HepG2 (cell line): Measurements from ENCODE around the gene E2F3. TPM values are rescaled to one million over a fixed set of nuclear protein-coding genes. Genes with fewer than 3 reads are reported as not detected.

ENCODE experiments used
- ATAC-seq: fragments of 200-7000 bp; cut with Tn5 transposase; 3 replicates; pipeline ENCODE4 v1.9.1; 2020; ENCODE audit warnings: mild to moderate bottlenecking, moderate library complexity
- BruUV-seq: library from RNA; stranded (reverse); fragments of 400-500 nt; replicated peaks from 2 replicates; lab custom pipeline; 2021; lab: Mats Ljungman, UMichigan
- CTCF ChIA-PET: fragments of 300-600 bp; formaldehyde crosslinking; extraction: SDS; loops from one replicate; lab custom pipeline; 2021; ENCODE audit warnings: low total read pairs, inconsistent platforms, low intra/inter-chr PET ratio; lab: Yijun Ruan, JAX
- POLR2A ChIA-PET: fragments of 350-600 bp; sonication (Branson Sonifier 250); formaldehyde crosslinking; loops from one replicate; lab custom pipeline; 2020; ENCODE audit warnings: antibody characterized with exemption, inconsistent platforms; lab: Yijun Ruan, JAX
- DNase-seq: peaks from one replicate; pipeline ENCODE4 v3.0.0-alpha.2; 2015; ENCODE audit warnings: low spot score
- FAIRE-seq: peaks from 3 replicates; lab custom pipeline; 2011; peaks lifted over from hg19 to GRCh38; lab: Jason Lieb, UNC
- H2AFZ ChIP-seq: one replicate; pipeline ENCODE4 v1.6.1; 2011; ENCODE audit warnings: low read length, inconsistent platforms
- H3K27ac ChIP-seq: fragments of 300-600 bp; 3 replicates; pipeline ENCODE4 v1.8.0; 2011; ENCODE audit warnings: mixed run types, mild to moderate bottlenecking, mixed read lengths, low read length, inconsistent platforms; ENCODE audit not compliant: insufficient read depth; ENCODE audit errors: extremely low read length
- H3K27me3 ChIP-seq, 2 experiments: fragments of 200-600 bp in 1 of 2; 2 replicates in 1 of 2; 3 replicates in 1 of 2; pipeline versions ENCODE4 v1.6.0 to v1.8.0; 2011; ENCODE audit warnings: low read length in 2 of 2, mild to moderate bottlenecking in 2 of 2, moderate library complexity in 2 of 2, inconsistent platforms in 1 of 2; ENCODE audit not compliant: insufficient read depth in 2 of 2, control insufficient read depth in 1 of 2
- H3K36me3 ChIP-seq, 2 experiments: fragments of 200-600 bp in 1 of 2; replicated peaks in 1 of 2; 2 replicates in 1 of 2; 3 replicates in 1 of 2; pipeline versions ENCODE4 v1.5.1 to v1.8.0; 2011; ENCODE audit warnings: low read length in 2 of 2, inconsistent platforms in 1 of 2; ENCODE audit not compliant: insufficient read depth in 2 of 2, control insufficient read depth in 1 of 2
- H3K4me1 ChIP-seq: 2 replicates; pipeline ENCODE4 v1.5.1; 2012; ENCODE audit warnings: low read length, inconsistent platforms; ENCODE audit not compliant: insufficient read depth
- H3K4me2 ChIP-seq: 2 replicates; pipeline ENCODE4 v1.6.0; 2011; ENCODE audit warnings: low read depth, low read length, inconsistent platforms
- H3K4me3 ChIP-seq, 3 experiments: fragments of 200-600 bp in 1 of 3; sonication (generic), shearing (Covaris generic) in 1 of 3; replicated peaks in 1 of 3; 2 replicates each; pipeline ENCODE4 v1.5.1; 2011 to 2016; ENCODE audit warnings: low read length in 3 of 3, inconsistent platforms in 2 of 3, low read depth in 2 of 3, mild to moderate bottlenecking in 2 of 3, control low read depth in 1 of 3, mixed read lengths in 1 of 3; ENCODE audit not compliant: insufficient read depth in 1 of 3
- H3K79me2 ChIP-seq: one replicate; pipeline ENCODE4 v1.6.1; 2011; ENCODE audit warnings: low read length, inconsistent platforms; ENCODE audit not compliant: insufficient read depth
- H3K9ac ChIP-seq: 2 replicates; pipeline ENCODE4 v1.6.0; 2011; ENCODE audit warnings: mild to moderate bottlenecking, low read depth, low read length, inconsistent platforms; ENCODE audit not compliant: insufficient read depth
- H3K9me3 ChIP-seq: 2 replicates; pipeline ENCODE4 v1.5.1; 2012; ENCODE audit warnings: mild to moderate bottlenecking, low read length
- H4K20me1 ChIP-seq: 2 replicates; pipeline ENCODE4 v1.6.0; 2011; ENCODE audit warnings: inconsistent platforms, mild to moderate bottlenecking, low read length, moderate library complexity; ENCODE audit not compliant: insufficient read depth
- ATF7-NPFF ChIP-seq: sonication (generic); formaldehyde crosslinking; IDR thresholded peaks from 2 replicates; pipeline ENCODE4 v1.8.1; 2023; ENCODE audit warnings: mild to moderate bottlenecking, low read depth, missing genetic modification reagents, moderate library complexity
- CBFB ChIP-seq: sonication (generic); formaldehyde crosslinking; IDR thresholded peaks from 2 replicates; pipeline ENCODE4 v1.4.0; 2020; ENCODE audit warnings: missing genetic modification reagents
- FIP1L1 ChIP-seq: fragments of 200-400 bp; formaldehyde crosslinking; IDR thresholded peaks from 2 replicates; pipeline ENCODE4 v1.6.1; 2018; ENCODE audit warnings: low read depth, mild to moderate bottlenecking, low read length, moderate library complexity, borderline replicate concordance; ENCODE audit not compliant: insufficient read depth
- HMGXB4 ChIP-seq, 2 experiments: sonication (generic) in 1 of 2; formaldehyde crosslinking in 1 of 2; IDR thresholded peaks; 2 replicates each; pipeline versions ENCODE4 v1.4.0 to v1.6.1; 2018 to 2020; ENCODE audit warnings: missing genetic modification reagents in 2 of 2, borderline replicate concordance in 1 of 2, low read depth in 1 of 2, mild to moderate bottlenecking in 1 of 2, missing biosample characterization in 1 of 2
- KDM6A ChIP-seq: IDR thresholded peaks from 2 replicates; pipeline ENCODE4 v1.6.1; 2016; ENCODE audit warnings: low read depth
- MEIS2 ChIP-seq: sonication (generic); formaldehyde crosslinking; IDR thresholded peaks from 2 replicates; pipeline ENCODE4 v1.9.0; 2021; ENCODE audit warnings: mild to moderate bottlenecking, missing genetic modification reagents
- SRSF4 ChIP-seq: fragments of 200-400 bp; formaldehyde crosslinking; IDR thresholded peaks from one replicate; pipeline ENCODE4 v1.6.1; 2018; ENCODE audit warnings: mild to moderate bottlenecking, low read depth, low read length, moderate library complexity; ENCODE audit not compliant: poor library complexity, severe bottlenecking
- TBX3 ChIP-seq: fragments of 450-650 bp; IDR thresholded peaks from 2 replicates; pipeline ENCODE4 v1.6.1; 2017; ENCODE audit warnings: antibody characterized with exemption, mild to moderate bottlenecking, inconsistent platforms, borderline replicate concordance
- ZFP1 ChIP-seq: IDR thresholded peaks from 2 replicates; pipeline ENCODE4 v1.6.1; 2016
- ZKSCAN5 ChIP-seq: sonication (generic); formaldehyde crosslinking; IDR thresholded peaks from 2 replicates; pipeline ENCODE4 v1.5.1; 2020; ENCODE audit warnings: mild to moderate bottlenecking, missing genetic modification reagents
- ZNF17 ChIP-seq: sonication (generic); formaldehyde crosslinking; IDR thresholded peaks from 2 replicates; pipeline ENCODE4 v1.5.0; 2020; ENCODE audit warnings: mild to moderate bottlenecking, missing genetic modification reagents
- ZNF724P ChIP-seq: sonication (generic); formaldehyde crosslinking; IDR thresholded peaks from 2 replicates; pipeline ENCODE4 v1.8.0; 2022; ENCODE audit warnings: missing genetic modification reagents, borderline replicate concordance
- ZNF83 ChIP-seq: sonication (generic); formaldehyde crosslinking; IDR thresholded peaks from 2 replicates; pipeline ENCODE4 v1.4.0; 2020; ENCODE audit warnings: missing genetic modification reagents, mild to moderate bottlenecking, borderline replicate concordance
- WGBS: methylation state at CpG from one replicate; pipeline ENCODE4 v1.1.6; 2017; ENCODE audit warnings: low lambda C conversion rate; 5-methylcytosine and 5-hydroxymethylcytosine counted together
- in situ Hi-C: cut with HindIII; loops from 2 replicates; pipeline ENCODE4 v1.10.0; 2017; ENCODE audit warnings: low pct_unique_long_range_greater_than_20kb; ENCODE audit not compliant: extremely low pct_ligation_motif_present
- intact Hi-C: fragments of 100-400 bp; cut with micrococcal nuclease; formaldehyde crosslinking; loops from one replicate; pipeline ENCODE4 v1.10.0; 2022; ENCODE audit not compliant: unreplicated experiment
- polyA plus RNA-seq, 8 experiments: library from polyadenylated mRNA; depleted of rRNA in 3 of 8; stranded (reverse) in 7 of 8; unstranded in 1 of 8; fragments of >200 nt; fragmentation: Illumina TruSeq in 4 of 8; extraction: Trizol in 4 of 8; gene quantifications; 2 replicates each; pipeline versions ENCODE4 v1.2.1 to v1.2.3, GENCODE V29; 2011 to 2016; ENCODE audit warnings: low read depth in 4 of 8, missing spikeins in 1 of 8, mixed read lengths in 1 of 8; ENCODE audit not compliant: insufficient read depth in 1 of 8
- total RNA-seq, 5 experiments: library from RNA; depleted of rRNA; stranded (reverse); fragments of >200 nt; fragmentation: Illumina TruSeq; extraction: Trizol; gene quantifications; 2 replicates each; pipeline ENCODE4 v1.2.3, GENCODE V29; 2016; ENCODE audit warnings: low read depth in 1 of 5
- TF ChIP-seq, protein P1 (sequence below): sonication (generic); formaldehyde crosslinking; IDR thresholded peaks from 2 replicates; pipeline ENCODE4 v1.4.0; 2020; ENCODE audit warnings: low read depth, mild to moderate bottlenecking, missing genetic modification reagents
- TF ChIP-seq, protein P2 (sequence below): sonication (generic); formaldehyde crosslinking; IDR thresholded peaks from 2 replicates; pipeline ENCODE4 v1.8.0; 2023; ENCODE audit warnings: mild to moderate bottlenecking, missing genetic modification reagents

Gene E2F3
- total and polyA plus RNA-seq, 2 of the 13 experiments (the other 11 are each of a cell fraction or from before 2014, with no cell fraction given) = 8.5 to 12.7 TPM

DNA sequence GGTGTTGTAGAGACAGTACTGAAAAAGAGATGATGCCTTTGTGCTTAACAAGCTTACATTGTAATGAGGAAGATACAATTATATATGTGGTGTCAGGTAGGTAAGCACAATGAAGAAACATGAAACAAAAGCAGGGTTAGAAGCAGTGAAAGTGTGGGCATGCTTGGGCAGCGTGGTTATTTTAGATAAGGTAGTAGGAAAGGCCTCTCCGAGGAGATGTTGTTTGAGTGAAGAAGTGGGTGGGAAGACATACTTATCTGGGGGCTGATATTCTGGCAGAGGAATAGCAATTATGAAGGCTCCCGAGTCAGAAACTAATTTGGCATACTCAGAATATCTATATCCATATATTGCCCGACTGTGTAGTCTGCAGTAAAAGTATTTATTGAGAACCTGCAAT lies 137.2 kb downstream of the E2F3 start:
- H3K36me3 ChIP-seq = peaks cover 0 to 12% of the 10 kb centered on the region in 2 experiments; a peak in 4 of 5 replicates
- no TSS peak for BruUV-seq
- H3K4me1 ChIP-seq = peaks cover 55% of the 10 kb centered on the region
- H3K9ac ChIP-seq = no peak overlapping the region
- 96% methylated on average over 4 of the region's 4 CpGs for WGBS
- no peak overlapping the region for H2AFZ ChIP-seq
- CTCF ChIA-PET = no interaction called here
- H3K4me2 ChIP-seq = no peak overlapping the region
- FAIRE-seq (no peak), DNase-seq (no peak), ATAC-seq (no peak)
- peaks cover 0 to 5% of the 10 kb centered on the region in 2 experiments; a peak in 1 of 5 replicates for H3K27me3 ChIP-seq
- no peaks in the 10 kb centered on the region for H3K9me3 ChIP-seq
- no peak overlapping the region for H3K4me3 ChIP-seq
- no peaks in the 10 kb centered on the region for H4K20me1 ChIP-seq
- in situ Hi-C loops (no loop called here), intact Hi-C loops (no loop called here)
- POLR2A ChIA-PET = no interaction called here
- no peak overlapping the region for H3K27ac ChIP-seq
- TF ChIP-seq ZFP1 (CRISPR knock-in tag) (no peak), MEIS2 (CRISPR knock-in tag) (no peak), ZNF724P (no peak)
- TF ChIP-seq, protein P1, sequence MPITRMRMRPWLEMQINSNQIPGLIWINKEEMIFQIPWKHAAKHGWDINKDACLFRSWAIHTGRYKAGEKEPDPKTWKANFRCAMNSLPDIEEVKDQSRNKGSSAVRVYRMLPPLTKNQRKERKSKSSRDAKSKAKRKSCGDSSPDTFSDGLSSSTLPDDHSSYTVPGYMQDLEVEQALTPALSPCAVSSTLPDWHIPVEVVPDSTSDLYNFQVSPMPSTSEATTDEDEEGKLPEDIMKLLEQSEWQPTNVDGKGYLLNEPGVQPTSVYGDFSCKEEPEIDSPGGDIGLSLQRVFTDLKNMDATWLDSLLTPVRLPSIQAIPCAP (CRISPR knock-in tag) = no peak
- peaks cover 58% of the 10 kb centered on the region for H3K79me2 ChIP-seq

DNA sequence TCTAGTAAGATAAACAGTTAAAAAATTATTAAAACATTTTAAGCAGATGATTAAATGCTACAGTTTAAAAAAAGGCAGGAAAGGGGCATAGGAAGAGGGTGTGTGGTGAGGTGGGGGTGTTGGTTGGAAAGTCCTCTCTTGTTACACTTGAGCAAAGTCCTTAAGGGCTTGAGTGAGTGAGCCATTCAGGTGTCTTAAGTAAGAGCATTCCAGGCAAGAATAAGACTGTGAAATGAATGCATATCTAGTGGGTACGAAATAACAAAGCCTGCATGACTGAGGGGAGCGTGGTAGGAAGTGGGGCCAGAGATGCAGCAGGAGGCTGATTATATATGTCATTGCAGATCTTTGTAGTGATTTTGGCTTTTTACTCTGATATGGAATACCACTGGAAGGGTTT lies 137.7 kb downstream of the E2F3 start:
- no peak overlapping the region for H3K4me3 ChIP-seq
- ChIA-PET CTCF (no interaction called here), POLR2A (no interaction called here)
- DNase-seq = no peak
- H3K4me1 ChIP-seq = peaks cover 54% of the 10 kb centered on the region
- no peak overlapping the region for H2AFZ ChIP-seq
- no peak for FAIRE-seq
- in situ Hi-C loops (no loop called here), intact Hi-C loops (no loop called here)
- H3K27me3 ChIP-seq = peaks cover 0 to 4% of the 10 kb centered on the region in 2 experiments; a peak in 1 of 5 replicates
- H3K79me2 ChIP-seq = peaks cover 60% of the 10 kb centered on the region
- no peak overlapping the region for H3K4me2 ChIP-seq
- no peak overlapping the region for H3K27ac ChIP-seq
- ATAC-seq = no peak
- H3K9me3 ChIP-seq = no peaks in the 10 kb centered on the region
- no peaks in the 10 kb centered on the region for H4K20me1 ChIP-seq
- WGBS = 97% methylated on average over 2 of the region's 2 CpGs
- BruUV-seq = no TSS peak
- no peak overlapping the region for H3K9ac ChIP-seq
- peaks cover 0 to 12% of the 10 kb centered on the region in 2 experiments; a peak in 4 of 5 replicates for H3K36me3 ChIP-seq
- TF ChIP-seq FIP1L1 (no peak), SRSF4 (no peak), HMGXB4 (CRISPR knock-in tag; IDR thresholded peaks at IDR 0.05; ENCODE audit: borderline replicate concordance in 1 of 2, low read depth in 1 of 2) (no peak), ZNF83 (CRISPR knock-in tag) (no peak), ZNF17 (no peak), ZKSCAN5 (CRISPR knock-in tag) (no peak), TBX3 (no peak), CBFB (no peak), KDM6A (CRISPR knock-in tag) (no peak), ATF7-NPFF (CRISPR knock-in tag) (no peak)
- TF ChIP-seq, protein P2, sequence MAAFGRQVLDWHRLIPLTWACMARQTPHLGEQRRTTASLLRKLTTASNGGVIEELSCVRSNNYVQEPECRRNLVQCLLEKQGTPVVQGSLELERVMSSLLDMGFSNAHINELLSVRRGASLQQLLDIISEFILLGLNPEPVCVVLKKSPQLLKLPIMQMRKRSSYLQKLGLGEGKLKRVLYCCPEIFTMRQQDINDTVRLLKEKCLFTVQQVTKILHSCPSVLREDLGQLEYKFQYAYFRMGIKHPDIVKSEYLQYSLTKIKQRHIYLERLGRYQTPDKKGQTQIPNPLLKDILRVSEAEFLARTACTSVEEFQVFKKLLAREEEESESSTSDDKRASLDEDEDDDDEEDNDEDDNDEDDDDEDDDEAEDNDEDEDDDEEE (CRISPR knock-in tag) = no peak
